Stimulated activated CD8-positive, alpha-beta memory T cell treated with anti-CD3 and anti-CD28 coated beads, Interleukin-12 subunit alpha, Interleukin-12 subunit beta, amount 100 ng/mL, for 4 hours (primary cell): ENCODE measurements around the gene AAMDC.

Experiments
- DNase-seq: peaks from one replicate; pipeline ENCODE4 v3.0.0-alpha.2; 2020; ENCODE audit warnings: low read depth

AAMDC gene

DNA sequence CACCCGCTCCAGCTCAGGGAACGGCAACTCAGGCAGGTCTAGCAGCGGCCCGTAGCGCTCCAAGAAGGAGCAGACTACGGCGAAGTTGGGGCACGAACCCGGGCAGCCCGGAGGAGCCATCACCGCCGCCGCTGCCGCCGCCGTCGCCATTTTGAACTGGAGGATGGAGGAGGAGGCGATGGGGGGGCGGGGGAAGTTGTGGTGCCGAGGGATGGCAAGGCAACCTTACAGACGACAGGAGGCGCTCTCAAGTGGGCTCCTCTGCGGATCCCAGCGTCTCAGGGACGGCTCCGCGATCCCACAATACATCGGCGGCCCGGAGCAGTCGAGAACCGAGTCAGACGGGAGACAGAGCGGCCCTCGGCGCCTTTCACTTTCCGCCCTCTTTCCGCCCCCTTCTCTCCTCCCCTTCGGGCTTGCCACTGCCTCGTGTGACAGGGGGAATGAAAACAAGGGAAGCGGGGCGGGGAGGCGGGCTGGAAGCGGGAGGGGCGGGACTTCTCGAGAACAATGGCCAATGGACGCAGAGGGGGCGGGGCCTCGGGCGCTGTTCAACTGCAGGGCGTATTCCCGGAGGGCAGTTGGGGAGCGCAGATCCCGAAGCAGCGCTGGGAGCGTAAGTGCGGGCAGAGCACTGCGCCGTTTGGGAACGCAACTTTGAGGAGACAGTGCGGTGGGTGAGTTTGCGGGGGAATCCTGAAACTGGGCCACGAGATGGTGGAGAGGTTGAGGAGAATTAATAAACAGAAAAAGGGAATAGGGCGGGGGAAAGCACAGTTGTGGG is at the start of gene AAMDC, which contains the start of gene RSF1:
TSS of gene AAMDC (plus strand) at position 580 of the 784 bp plus-strand sequence. CDS start 21,353 bp downstream, outside the sequence.
TSS of gene RSF1 (minus strand) at position 158 of the 784 bp plus-strand sequence. CDS start at position 150, 8 bp downstream.
- peak; percentile 92 for DNase-seq

DNA sequence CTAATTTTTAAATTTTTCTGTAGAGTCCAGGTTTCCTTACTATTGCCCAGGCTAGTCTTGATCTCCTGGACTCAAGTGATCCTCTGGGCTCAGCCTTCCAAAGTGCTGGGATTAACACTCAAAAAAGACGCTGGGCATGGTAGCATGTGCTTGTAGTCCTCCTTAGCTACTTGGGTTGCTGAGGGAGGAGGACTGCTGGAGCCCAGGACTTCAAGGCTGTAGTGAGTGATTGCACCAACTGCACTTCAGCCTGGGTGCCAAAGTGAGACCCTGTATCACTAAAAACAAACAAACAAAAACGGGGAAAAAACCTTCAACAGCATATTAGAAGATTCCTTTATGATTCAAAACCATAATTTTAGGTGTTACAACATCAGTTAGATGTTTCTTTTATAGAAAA is 45.0 kb upstream of the AAMDC start:
- DNase-seq = no peak

DNA sequence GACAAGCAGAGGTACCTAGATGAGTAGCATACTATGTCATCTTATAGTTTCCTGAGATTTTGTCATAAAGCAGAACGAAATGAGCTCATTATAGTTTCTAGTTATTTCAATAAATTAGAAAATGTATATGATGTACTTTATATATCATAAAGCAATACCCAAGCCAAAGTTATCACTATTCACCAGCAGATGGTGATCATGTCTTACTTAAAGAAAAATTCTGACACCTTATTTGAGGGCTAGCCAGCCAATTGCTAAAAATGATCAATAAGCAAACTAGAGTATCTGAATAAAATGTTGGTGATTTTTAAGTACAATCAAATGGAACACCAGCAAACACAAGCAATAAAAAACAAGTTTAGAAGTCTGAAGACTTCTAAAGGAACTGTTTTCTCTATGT is 44.5 kb upstream of the AAMDC start:
- no peak for DNase-seq

DNA sequence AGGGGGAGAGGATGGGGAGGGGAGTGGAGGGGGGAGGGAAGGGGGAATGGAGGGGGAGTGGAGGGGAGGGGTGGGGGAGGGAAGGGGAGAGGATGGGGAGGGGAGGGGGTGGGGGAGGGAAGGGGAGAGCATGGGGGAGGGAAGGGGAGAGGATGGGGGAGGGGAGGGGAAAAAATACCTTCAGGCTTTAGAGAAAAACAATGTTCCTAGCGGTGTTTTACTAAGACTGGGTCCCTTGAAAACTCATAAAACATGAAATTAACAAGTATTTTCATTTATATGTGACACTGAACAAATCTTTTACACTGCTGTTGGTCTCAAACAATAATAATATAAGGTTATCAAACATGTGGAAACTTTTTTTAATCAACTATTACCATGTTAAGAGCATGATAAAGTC is 42.8 kb upstream of the AAMDC start:
- DNase-seq = no peak

DNA sequence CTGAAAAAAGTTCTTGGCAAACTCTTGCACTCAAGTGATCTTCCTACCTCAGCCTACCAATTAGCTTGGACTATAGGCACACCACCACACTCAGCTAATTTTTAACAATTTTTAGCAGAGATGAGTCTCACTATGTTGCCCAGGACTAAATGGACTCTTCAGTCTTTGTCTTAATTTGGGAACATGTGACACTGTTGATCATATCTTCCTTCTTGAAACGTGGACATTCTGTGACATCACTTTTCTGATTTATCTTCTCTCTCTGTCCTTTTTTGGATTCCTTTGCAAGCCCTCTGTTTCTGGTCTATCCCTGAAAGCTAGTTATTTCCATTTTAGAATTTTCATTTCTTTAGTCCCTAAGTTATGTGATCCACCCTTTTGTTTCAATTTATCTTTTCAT is 42.4 kb upstream of the AAMDC start:
- no peak for DNase-seq

DNA sequence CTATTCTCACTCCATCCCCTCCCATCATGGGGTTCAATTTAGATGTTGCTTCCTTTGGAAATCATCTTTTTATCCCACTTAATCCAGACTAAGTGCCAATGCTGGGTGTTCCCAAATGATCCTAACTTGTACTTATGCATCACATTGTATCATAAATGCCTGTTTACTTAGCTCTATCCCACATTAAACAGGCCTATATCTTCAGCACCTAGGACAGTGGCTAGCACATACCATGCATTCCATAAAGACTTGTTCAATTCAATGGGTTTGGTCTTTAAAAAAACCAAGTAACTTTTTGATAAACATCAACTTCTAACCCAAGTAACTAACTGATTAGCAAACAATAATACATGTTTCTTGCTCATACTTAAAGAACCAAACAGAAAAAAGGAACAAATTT is 41.0 kb upstream of the AAMDC start:
- DNase-seq = no peak

DNA sequence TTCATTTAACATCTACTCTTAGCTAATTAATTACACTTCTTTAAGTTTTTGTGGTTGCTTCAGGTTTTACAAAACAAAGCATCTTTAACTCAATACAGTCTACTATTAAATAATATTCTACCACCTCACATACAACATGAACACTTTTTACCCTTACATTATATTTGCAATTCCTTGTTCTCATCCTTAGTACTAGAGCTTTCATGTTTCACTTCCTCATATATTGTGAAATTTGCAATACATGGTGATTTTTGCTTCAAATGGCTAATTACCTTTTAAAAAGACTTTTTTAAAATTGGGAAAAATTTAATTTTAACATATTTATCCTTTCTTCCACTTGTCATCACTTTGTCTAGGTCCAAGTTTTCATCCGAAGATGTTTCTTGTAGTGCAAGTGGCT is 37.9 kb upstream of the AAMDC start:
- DNase-seq = no peak

DNA sequence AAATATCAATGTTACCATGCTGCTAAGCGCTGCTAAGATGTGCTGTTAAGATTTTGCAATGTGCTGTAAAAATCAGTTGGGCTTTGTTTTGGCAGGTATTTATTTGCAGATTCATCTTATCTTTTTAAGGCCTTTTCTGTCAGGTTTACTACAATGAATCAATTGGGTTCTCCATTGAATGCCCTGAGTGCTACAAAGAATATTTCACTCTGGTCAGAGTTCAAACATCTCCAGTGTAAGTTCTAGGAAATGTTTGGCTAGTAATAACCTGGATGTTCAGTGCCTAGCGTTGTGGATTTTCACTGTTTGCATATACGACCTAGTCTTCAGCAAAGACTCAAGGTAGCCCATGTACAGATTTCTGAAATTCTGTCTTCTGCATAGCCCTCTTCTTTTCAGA is 36.4 kb upstream of the AAMDC start:
- DNase-seq = no peak

DNA sequence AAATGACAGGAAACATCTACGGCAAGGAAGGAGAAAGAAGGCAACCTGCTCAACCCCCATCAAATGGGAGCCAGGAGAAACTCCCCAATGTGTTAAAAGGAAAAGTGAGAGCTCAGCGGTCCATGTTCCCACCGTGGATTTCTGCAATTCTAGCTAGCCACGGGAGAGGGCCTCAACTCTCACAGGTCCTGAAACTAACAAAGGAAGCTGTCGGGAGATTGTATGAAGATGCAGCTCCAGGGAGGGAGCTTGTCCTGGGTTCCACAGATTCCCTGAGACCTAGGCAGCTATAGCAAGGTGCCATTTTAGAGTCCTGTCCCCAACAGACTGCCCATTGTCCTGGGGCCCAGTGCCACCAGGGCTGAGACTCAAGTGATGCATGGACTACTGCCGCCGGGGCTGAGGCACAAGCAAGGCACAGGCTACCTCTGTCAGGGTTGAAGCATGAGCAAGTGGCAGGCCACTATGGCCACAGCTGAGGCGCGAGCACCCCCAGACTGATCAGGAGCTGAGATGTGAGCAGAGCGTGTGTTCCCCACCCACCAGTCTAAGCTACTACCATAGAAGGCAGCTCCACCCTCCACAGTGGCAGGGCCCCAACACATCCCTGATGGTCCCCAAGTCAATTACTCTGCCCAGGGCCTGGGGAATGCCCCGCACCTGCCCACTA is 31.7 kb upstream of the AAMDC start:
- DNase-seq = no peak

DNA sequence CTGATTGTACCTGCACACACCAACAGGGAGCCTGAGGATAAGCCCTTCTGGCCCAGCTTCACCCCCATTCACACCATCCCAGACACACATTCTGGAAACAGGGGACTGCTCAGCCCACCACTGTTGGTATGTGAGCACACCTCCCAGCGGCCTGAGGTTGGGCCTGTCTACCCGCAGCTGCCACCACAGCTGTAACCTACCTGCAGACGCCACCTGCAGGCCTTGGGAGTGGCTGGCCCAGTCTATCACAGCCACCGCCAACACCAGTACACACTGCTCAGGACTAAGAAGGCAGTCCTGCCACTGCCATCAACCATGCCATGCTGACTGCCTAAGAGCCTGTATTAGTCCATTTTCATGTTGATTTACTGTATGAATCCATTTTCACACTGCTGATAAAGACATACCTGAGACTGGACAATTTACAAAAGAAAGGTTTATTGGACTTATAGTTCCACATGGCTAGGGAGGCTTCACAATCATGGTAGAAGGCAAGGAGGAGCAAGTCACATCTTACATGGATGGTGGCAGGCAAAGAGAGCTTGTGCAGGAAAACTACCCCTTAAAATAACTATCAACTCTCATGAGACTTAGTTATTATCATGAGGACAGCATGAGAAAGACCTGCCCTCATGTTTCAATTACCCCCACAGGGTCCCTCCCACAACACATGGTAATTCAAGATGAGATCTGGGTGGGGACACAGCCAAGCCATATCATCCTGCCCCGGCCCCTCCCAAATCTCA is 31.0 kb upstream of the AAMDC start:
- DNase-seq = no peak

DNA sequence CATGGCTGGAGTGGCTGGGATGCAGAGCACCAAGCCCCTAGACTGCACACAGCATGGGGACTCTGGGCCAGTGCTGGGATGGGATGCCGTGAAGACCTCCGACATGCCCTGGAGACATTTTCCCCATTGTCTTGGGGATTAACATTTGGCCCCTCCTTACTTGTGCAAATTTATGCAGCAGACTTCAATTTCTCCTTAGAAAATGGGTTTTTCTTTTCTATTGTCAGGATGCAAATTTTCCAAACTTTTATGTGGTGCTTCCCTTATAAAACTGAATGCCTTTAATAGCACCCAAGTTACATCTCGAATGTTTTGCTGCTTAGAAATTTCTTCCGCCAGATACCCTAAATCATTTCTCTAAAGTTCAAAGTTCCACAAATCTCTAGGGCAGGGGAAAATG is 29.6 kb upstream of the AAMDC start:
- DNase-seq = no peak

DNA sequence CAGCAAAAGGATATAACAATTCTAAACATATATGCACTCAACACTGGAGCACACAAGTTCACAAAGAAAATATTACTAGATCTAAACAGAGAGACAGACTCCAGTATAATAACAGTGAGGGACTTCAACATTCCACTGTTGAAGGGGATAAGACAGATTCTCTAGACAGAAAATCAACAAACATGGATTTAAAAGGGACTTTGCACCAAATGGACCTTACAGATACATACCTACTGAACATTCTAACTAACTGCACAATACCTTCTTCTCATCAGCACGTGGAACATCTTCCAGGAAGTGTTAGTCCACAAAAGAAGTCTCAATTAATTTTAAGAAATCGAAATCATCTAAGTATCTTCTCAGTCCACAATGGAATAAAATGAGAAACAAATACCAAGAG is 27.0 kb upstream of the AAMDC start:
- no peak for DNase-seq

DNA sequence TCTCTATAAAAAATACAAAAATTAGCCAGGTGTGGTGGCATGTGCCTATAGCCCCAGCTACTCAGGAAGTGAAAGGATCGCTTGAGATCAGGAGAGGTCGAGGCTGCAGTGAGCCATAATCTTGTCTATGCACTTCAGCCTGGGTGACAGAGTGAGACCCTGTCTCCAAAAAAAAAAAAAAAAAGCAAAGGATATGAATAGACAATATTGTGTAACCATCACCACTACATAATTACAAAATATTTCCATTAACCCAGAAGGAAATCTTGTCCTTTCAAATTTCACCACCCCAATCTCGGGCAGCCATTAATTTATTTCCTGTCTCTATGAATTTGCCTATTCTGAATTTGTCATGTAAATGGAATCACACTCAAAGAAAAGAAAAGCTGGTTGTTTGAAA is 21.6 kb upstream of the AAMDC start:
- DNase-seq = no peak

DNA sequence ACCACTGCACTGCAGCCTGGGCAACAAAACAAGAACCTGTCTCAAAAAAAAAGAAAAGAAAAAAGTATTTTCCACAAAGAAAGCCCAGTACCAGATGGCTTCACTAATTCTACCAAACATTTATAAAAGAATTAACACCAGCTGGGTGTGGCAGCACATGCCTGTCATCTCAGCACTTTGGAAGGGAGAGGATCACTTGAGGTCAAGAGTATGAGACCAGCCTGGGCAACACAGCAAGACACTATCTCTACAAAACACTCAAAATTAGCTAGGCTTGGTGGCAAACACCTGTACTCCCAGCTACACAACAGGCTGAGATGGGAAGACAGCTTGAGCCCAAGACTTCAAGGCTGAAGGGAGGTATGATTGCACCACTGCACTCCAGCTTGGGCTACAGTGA is 20.5 kb upstream of the AAMDC start:
- no peak for DNase-seq

DNA sequence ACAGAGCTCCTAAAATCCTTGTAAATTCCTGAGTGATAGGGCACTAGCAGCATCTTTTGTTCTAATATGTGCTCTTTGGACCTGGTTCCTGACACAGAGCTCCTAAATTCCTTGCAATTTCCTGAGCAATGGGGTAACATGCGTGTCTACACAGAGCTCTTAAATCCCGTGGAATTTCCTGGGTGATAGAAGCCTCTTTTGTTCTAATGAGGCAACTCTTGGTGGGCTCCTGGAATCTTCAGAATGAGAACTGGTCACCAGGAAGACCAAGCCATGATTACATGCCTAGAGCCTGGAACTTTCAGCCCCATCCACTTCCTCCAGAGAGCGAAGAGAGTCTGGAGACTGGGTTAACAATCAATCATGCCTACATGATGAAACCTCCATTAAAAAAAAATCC is 19.5 kb upstream of the AAMDC start:
- no peak for DNase-seq

DNA sequence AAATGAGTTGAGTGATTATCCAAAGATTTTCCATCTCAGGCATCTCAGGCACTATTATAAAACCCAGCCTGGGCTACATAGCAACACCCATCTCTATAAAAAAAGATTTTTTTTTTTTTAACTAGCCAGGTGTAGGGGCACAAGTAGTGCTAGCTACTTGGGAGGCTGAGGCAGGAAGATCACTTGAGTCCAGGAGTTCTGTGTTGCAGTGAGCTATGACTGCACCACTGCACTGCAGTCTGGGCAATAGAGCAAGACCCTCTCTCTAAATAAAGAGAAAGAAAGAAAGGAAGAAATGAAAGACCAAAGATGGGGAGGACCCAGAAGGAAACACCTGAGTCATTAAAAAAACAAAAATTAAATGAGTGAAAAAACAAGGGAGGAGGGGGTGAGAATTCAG is 14.5 kb upstream of the AAMDC start:
- DNase-seq = no peak

DNA sequence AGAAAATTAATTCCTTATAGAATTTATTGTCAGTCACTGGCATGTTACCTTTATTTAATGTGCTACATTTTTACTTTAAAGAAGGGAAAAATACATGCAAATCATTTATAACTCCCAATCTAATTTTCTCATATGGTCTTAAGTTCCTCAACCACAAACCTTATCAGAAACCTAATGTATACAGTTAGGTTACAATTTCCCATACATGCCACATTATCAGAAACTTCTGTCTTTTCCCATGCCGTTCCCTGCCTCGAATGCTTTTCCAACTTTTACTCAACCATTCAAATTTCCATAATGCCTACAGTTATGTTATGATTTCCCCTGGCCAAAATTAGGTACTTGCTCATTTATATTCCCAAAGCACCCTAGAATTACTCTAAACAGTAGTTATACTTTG is 14.0 kb upstream of the AAMDC start:
- no peak for DNase-seq

DNA sequence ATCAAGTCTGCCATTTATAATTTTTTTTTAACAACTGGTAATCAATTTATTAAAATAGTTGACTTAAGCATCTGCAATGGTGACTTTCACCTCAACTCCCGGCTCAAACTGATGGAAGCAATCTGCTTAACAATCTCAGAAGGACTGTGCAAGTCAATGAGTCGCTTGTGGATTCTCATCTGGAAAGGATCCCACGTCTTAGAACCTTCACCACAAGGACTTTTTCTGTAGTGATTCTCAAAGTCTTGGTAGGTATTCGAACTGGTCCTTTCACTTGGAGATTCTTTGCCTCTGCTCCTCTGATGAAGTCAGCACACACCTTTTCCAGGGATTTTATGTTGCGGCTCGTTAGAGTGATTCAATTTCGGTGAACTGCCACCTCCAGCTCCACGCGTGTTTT is 7.7 kb upstream of the AAMDC start:
- DNase-seq = no peak

DNA sequence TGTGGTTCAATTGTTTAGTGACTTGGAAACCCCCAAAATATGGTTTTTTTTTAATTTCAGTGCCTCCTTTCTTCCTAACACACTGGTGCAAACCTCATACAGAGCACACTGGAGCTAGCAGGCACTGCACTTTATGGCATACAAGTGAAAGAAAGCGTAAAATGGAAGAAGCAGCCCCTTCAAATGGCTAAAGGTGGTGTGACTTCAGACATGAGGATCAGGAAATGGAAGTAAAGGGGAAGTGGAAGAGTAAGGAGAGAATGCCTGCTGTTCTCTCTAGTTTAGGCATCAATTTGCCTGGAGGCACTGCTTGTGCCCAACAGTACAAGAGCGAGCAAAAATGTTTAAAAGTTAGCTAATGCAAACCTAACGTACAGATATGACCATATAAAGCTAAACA is 6.1 kb upstream of the AAMDC start:
- DNase-seq = no peak

DNA sequence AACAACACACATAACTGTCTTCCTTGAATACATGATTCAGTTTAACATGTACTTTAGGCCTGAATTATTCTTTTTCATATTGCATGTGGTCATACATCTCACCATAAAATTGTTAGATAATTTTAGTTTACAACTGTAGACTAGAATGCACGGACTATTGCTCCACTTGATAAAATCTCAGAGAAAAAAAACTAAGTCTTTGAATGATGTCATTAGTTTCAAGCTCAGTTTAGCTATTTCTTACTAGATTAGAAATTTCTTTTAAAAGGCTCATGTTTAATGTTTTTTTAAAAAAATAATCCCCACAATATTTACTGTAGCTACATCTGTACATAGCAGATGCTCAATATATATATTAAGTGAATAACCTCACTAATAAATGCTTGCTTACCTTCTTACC is 5.5 kb upstream of the AAMDC start:
- DNase-seq = no peak

DNA sequence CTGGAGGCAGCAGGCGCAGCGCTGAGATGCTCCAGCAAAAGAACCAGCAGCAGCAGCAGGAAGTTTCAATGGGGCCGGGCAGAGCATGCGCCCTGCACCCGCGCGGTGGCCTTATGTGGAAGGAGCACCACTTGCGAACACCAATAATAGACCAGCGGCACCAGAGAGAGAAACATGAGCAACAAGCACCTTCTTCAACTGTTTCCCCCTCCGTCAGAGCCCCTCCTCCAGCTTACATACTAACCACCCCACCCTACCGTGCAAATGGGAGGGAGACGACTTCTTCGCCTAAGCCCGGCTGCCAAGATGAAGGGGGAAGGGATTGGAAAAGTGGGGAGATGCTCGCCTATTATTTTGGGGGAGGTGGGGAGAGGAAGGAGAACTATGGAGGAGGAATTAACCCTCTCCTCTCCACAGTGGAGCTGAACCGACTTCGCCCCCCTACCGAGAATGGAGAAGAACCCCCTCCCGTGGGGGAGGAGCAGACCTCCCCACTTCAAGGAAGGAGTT is 1.5 kb upstream of the AAMDC start:
- DNase-seq = peak; percentile 72

DNA sequence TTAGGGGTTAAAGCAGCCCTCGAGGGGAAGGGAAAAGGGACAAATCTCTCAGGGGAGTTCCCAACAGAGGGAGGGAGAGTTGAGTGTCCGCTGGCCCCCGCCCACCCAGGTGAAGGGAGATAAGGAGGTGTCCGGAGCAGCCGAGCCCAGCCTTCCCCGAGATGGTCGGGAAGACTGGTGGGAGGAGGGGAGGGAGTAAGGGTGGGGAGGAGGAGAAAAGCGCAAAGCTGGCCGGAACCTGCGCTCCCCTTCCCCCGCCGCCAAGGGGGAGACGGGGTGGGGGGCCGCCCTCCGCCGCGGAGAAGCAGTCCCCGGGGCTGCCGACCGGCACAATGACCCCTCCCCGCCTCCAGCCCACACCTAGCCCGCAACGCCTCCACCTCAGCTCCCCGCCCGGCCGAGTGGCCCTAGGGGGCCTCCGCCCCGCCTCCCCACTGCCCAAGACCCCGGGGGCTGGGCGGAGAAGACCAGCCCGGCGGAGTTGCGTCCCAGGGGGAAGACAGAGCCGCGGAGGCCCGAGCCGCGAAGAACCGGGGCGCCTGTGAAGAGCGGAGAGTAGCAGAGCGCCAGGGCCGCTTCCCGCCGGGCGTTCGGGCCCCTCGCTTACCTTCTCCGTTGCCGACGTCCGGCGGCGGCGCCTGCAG is 901 bp upstream of the AAMDC start:
- peak; percentile 18 for DNase-seq
